Osteocyte (in vitro differentiated cells): ENCODE data around the gene PELI3. TPM values are rescaled to one million over a fixed set of nuclear protein-coding genes. Genes with fewer than 3 reads are reported as not detected.

Experiments used
- DNase-seq: peaks from one replicate; pipeline ENCODE4 v3.0.0; 2021; ENCODE audit warnings: mixed read lengths; ENCODE audit not compliant: unreplicated experiment; ENCODE audit errors: extremely low spot score
- H3K27ac Mint-ChIP-seq: one replicate; pipeline ENCODE4 v1.8.0; 2021; ENCODE audit warnings: mild to moderate bottlenecking, mixed read lengths; ENCODE audit not compliant: unreplicated experiment
- H3K27me3 Mint-ChIP-seq: one replicate; pipeline ENCODE4 v1.8.0; 2021; ENCODE audit warnings: mixed read lengths; ENCODE audit not compliant: unreplicated experiment
- H3K36me3 Mint-ChIP-seq: one replicate; pipeline ENCODE4 v1.8.0; 2021; ENCODE audit warnings: mixed read lengths; ENCODE audit not compliant: unreplicated experiment
- H3K4me1 Mint-ChIP-seq: one replicate; pipeline ENCODE4 v1.8.0; 2021; ENCODE audit warnings: mixed read lengths; ENCODE audit not compliant: unreplicated experiment
- H3K4me3 Mint-ChIP-seq: one replicate; pipeline ENCODE4 v1.8.0; 2021; ENCODE audit warnings: mild to moderate bottlenecking, moderate library complexity, mixed read lengths; ENCODE audit not compliant: unreplicated experiment
- H3K9me3 Mint-ChIP-seq: one replicate; pipeline ENCODE4 v1.8.0; 2021; ENCODE audit warnings: mixed read lengths; ENCODE audit not compliant: unreplicated experiment
- CTCF ChIP-seq: fragments of 200-600 bp; sonication (generic); IDR thresholded peaks from 2 replicates; pipeline ENCODE4 v1.5.0; 2021; ENCODE audit warnings: antibody characterized with exemption, mild to moderate bottlenecking, moderate library complexity
- total RNA-seq: library from RNA; stranded (reverse); gene quantifications from 2 replicates; pipeline ENCODE4 v1.2.1, GENCODE V29; 2021

Gene PELI3
- total RNA-seq, 1 donor from 2014 or later = 13.6 TPM

GRCh38 chr11:66465373-66466224 is 1.1 kb upstream of the PELI3 start:
- DNase-seq = no peak
- H3K27ac Mint-ChIP-seq = no peak overlapping the region
- H3K27me3 Mint-ChIP-seq = no peaks in the 10 kb centered on the region
- peaks cover 4% of the 10 kb centered on the region for H3K9me3 Mint-ChIP-seq
- TF ChIP-seq CTCF = no peak
- no peaks in the 10 kb centered on the region for H3K36me3 Mint-ChIP-seq
- H3K4me3 Mint-ChIP-seq = peak overlapping the region; percentile 82
- H3K4me1 Mint-ChIP-seq = peaks cover 19% of the 10 kb centered on the region

- Mint-ChIP-seq H3K4me1 (peaks cover 19% of the 10 kb centered on the region), H3K36me3 (peaks cover 2% of the 10 kb centered on the region), H3K27me3 (no peaks in the 10 kb centered on the region), H3K4me3 (peak overlapping the region; percentile 84), H3K9me3 (peaks cover 4% of the 10 kb centered on the region), H3K27ac (peak overlapping the region; percentile 31)
- peak; percentile 37 for TF ChIP-seq CTCF
- no peak for DNase-seq
These were observed 442 bp downstream of the PELI3 start for GRCh38 chr11:66467034-66467659.

- Mint-ChIP-seq H3K27ac (no peak overlapping the region), H3K4me1 (peaks cover 19% of the 10 kb centered on the region)
These were observed 1.1 kb downstream of the PELI3 start for GRCh38 chr11:66467756-66468155.

GRCh38 chr11:66468691-66469090 is 2.0 kb downstream of the PELI3 start:
- Mint-ChIP-seq H3K27ac (no peak overlapping the region), H3K4me1 (peaks cover 19% of the 10 kb centered on the region), H3K4me3 (peak overlapping the region; percentile 84), H3K36me3 (peaks cover 6% of the 10 kb centered on the region), H3K27me3 (no peaks in the 10 kb centered on the region), H3K9me3 (no peaks in the 10 kb centered on the region)
- TF ChIP-seq CTCF = no peak
- DNase-seq = no peak

More at GRCh38 chr11:66467756-66468155, 1.1 kb downstream of the PELI3 start:
- no peaks in the 10 kb centered on the region for H3K27me3 Mint-ChIP-seq
- peaks cover 2% of the 10 kb centered on the region for H3K9me3 Mint-ChIP-seq
- peak overlapping the region; percentile 84 for H3K4me3 Mint-ChIP-seq
- DNase-seq = no peak
- TF ChIP-seq CTCF = no peak
- peaks cover 2% of the 10 kb centered on the region for H3K36me3 Mint-ChIP-seq

- no peak overlapping the region for H3K27ac Mint-ChIP-seq
- peaks cover 6% of the 10 kb centered on the region for H3K36me3 Mint-ChIP-seq
- H3K4me3 Mint-ChIP-seq = no peak overlapping the region
- H3K9me3 Mint-ChIP-seq = no peaks in the 10 kb centered on the region
- H3K27me3 Mint-ChIP-seq = no peaks in the 10 kb centered on the region
- DNase-seq = no peak
- TF ChIP-seq CTCF = no peak
- H3K4me1 Mint-ChIP-seq = peaks cover 19% of the 10 kb centered on the region
These were observed 2.7 kb downstream of the PELI3 start for GRCh38 chr11:66469441-66469840.
